HL-60/S4 treated with retinoic acid at 250 ng/mL for 4 days and 3 days (cell line): ENCODE results near the gene TRABD.
"Not testable (repeated sequence)": the region's sequence is repeated elsewhere in the genome, so short reads cannot be mapped to it uniquely, and the experiment has no call there.

ENCODE experiments used
- in situ Hi-C: fragments of 300-500 bp; cut with MboI; formaldehyde crosslinking; loops from 2 replicates; pipeline ENCODE4 v1.7.0; 2022; ENCODE audit warnings: low sequenced_read_pairs

TRABD gene

DNA sequence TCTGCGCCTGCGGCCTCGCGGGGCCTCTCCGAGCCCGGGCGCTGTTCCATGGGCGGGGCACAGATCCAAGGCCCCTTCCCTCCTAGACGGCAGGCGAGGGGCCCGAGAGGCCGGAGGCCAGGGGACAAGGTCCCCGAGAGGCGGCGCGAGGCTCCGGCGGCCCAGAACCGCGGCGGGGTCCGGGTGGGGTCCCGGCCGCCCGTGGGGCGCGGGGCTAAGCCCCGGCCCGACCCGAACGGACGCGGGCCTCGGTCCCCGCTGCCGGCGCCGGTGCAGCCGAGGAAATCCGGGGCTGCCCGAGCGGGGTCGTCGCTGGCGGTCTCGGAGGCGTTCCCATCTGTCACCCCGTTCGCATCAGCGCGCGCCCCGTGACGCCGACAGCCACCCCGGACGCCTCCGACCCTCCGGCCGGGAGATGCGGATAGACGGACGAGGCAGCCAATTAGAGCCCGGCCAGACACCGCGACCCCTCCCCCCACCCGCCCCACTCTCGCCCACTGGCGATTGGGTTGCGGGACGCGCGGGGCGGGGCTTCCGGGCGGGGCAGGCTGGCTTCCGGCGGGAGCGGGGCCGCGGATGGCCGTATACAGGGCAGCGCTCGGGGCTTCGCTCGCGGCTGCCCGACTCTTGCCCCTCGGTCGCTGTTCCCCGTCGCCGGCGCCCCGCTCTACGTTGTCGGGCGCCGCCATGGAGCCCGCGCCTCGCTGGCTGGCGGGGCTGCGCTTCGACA, 14.9 kb downstream of the TRABD start, which contains the start of gene SELENOO:
Gene SELENOO, plus strand, starts transcription at position 551 of the 730 bp plus-strand sequence. Its CDS starts 26 bp downstream, at position 577.
- in situ Hi-C loops, result no loop called here

DNA sequence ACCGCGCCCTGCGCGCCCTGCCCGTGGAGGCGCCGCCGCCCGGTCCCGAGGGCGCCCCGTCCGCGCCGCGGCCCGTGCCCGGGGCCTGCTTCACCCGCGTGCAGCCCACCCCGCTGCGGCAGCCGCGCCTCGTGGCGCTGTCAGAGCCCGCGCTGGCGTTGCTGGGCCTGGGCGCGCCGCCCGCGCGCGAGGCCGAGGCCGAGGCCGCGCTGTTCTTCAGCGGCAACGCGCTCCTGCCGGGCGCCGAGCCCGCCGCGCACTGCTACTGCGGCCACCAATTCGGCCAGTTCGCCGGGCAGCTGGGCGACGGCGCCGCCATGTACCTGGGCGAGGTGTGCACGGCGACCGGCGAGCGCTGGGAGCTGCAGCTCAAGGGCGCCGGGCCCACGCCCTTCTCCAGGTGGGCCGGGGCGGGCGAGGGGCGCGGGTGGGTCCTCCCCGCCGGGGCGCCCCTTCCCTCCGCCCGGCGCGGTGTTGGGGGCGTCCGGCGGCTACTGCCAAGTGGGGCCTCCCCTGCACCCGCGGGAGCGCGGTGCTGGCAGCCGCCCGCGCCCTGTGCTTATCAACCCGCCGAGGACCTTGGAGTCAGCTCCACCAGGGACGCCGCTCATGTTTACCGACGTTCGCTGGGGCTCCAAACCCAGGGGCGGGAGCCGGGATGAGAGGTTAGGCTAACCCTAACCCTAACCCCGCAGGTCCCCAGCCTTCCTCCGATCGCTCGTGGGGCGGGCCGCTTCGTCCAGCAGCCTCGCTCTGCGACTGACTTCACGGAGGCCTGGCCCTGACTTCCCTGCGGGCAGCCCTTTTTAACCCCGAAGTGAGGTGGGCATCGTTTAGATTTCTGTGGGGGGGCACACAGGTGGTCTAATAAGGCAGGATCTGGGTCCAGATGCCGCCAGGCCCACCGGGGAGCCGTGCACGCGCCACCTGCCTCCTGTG, 15.7 kb downstream of the TRABD start:
- in situ Hi-C loops, result no loop called here

DNA sequence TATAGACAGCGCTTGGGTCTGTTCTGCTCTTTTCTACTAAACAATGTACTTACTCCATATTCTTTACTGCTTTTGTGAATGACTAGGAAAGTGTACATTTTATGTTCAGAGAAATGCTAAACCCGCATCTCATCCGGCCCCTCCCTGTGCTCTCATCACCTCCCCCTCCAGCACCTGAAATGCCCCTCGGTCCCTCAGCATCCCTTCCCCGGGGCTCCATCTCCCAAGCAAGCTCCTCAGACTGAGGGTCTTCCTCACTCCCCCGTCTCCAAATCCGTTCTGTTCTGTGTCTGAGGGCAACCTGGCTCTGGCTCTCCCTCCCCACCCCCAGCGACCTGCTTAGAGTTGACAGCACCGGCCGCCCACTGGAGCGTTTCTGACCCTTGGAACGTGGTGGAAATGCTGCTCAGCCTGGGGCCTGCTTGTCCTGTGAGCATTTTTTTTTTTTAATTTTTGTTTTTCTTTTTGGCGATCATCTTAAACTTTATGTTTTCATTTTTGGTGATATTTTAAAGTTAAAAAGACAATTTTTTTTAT, 16.5 kb downstream of the TRABD start:
- in situ Hi-C loops, result no loop called here

DNA sequence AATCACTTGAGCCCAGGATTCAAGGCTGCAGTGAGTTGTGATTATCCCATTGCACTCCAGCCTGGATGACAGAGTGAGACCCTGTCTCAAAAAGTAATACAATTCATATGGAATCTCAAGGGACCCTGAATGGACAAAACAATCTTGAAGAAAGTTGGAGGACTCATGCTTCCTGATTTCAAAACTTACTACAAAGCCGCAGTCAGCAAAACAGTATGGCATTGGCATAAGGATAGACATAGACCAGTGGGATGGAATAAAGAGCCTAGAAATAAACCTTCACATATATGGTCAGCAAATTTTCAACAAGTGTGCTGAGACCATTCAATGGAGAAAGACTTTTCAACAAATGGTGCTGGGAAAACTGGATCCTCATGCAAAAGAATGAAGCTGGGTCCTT, 17.6 kb downstream of the TRABD start:
- in situ Hi-C loops, result no loop called here

DNA sequence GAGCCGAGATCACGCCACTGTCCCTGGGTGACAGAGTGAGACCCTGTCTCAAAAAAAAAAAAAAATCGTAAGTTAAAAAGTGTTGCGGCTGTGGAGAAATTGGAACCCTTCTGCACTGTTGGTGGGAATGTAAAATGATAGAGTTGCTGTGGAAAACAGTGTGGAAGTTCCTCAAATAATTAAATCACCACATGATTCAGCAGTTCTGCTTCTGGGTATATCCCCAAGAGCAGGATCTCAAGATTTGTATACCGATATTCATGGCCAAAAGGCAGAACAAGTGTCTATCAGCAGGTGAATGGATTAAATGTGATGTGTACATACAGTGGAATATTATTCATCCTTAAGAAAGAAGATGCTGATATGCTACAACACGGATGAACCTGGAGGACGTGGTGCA, 18.9 kb downstream of the TRABD start:
- in situ Hi-C loops, result no loop called here

DNA sequence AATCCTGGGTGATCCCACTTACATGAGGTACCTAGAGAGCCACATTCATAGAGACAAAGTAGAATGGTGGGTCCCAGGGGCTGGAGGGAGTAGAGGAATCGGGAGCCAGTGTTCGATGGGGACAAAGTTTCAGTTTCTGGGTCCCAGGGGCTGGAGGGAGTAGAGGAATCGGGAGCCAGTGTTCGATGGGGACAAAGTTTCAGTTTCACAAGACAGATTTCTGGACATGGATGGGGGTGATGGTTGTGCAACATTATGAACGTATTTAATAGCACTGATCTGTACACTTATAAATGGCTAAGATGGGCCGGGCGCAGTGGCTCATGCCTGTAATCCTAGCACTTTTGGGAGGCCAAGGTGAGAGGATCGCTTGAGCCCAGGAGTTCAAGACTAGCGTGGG, 19.3 kb downstream of the TRABD start:
- in situ Hi-C loops, result not testable (repeated sequence)

DNA sequence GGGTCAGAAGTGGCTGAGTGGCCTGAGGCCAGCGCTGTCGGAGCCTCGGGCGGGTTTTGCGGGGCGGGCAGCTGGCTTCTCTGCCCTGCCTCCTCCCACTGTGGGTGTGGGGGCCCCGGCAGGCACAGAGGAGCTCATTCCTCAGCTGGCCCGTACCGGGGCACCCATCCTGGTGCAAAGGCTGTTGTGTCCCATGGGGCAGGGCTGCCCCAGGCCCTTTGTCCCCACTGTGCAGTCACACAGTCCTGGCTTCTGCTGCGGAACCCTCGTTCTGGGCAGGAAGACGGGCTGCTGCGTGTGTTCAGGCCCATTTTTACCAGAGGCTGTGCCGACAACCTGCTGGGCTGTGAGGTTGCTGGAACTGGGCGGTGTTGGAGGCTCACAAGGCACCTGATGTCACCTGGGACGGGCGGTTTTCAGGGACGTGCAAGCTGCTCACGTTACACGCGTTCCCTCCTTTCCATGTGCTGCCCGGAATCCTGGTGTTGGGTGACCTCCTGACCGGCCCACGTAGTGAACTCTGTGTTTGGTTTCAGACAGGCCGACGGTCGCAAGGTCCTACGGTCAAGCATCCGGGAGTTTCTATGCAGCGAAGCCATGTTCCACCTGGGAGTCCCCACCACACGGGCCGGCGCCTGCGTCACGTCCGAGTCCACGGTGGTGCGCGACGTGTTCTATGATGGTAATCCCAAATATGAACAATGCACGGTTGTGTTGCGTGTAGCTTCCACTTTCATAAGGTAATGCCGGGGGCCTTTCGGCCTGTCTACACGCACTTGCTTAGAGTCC, 20.3 kb downstream of the TRABD start:
- in situ Hi-C loops, result no loop called here

DNA sequence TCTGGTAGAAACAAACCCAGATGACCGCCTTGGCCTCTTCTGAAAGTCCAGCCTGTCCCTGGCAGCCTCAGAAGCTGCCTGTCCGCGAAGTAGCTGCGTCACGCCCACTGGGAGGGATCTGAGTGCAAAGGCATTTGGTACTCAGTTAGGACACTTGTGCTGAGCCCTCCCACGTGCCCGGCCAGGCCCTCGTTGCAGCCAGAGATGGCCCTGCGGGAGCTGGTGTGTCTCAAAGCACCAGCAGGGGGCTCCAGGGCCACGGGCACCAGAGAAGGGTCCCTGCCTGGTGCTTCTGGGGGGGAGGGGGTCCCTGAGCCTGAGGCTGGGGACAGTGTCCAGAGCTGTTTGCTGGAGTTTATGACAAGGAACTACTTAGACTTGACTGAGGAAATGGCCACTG, 20.9 kb downstream of the TRABD start:
- in situ Hi-C loops, result no loop called here

DNA sequence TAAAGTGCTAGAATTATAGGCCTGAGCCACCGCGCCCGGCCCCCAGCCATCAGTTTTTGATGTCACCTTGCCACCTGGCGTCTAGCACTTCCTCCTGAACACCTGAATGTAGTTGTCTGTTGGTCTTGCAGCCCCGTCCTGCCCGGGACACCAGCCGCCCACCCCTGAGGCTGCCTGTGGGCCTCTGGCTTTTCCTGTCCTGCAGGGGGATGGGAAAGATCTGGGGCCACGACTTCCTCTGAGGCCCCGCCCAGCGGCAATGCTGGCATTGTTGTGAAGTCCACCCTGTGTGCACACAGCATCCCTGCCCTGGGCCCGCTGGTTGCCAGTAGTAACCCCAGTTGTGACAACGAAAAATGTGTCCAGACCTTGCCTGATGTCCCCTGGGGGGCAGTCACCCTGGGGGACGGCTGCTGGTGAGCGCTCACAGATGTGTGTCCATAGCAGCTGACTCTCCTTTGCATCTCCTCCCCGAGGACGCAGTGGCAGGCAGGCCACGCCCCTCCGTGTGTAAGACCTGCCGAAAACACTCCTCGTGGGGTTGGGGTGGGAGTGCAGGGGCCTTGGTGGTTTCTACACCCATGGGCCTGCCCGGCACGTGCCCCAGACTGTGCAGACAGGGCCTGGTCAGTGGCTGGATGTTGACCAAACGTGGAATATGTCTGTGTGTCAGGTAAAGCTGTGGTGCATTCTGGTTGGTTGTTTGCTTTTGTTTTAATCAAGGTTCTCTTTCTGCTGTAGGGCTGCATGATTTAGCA, 21.8 kb downstream of the TRABD start:
- in situ Hi-C loops, result no loop called here

DNA sequence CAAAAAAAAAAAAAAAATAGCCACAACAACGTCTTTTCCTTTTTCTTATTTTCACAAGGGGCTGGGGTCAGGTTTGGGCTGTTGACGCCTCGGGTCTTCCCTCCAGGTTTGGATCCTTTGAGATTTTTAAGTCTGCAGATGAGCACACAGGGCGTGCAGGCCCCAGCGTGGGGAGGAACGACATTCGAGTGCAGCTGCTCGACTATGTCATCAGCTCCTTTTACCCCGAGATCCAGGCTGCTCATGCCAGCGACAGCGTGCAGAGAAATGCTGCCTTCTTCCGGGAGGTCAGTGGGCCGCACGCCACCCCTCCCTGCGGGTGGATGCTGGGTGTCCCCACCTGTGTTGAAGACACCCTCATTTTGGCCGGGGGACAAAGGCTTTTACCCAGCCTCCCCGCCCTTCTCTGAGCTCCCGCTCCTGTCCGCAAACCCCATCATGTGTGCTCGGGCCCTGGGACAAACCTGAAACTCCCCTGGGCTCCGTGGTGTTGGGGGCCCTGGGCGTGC, 22.8 kb downstream of the TRABD start:
- in situ Hi-C loops, result no loop called here

DNA sequence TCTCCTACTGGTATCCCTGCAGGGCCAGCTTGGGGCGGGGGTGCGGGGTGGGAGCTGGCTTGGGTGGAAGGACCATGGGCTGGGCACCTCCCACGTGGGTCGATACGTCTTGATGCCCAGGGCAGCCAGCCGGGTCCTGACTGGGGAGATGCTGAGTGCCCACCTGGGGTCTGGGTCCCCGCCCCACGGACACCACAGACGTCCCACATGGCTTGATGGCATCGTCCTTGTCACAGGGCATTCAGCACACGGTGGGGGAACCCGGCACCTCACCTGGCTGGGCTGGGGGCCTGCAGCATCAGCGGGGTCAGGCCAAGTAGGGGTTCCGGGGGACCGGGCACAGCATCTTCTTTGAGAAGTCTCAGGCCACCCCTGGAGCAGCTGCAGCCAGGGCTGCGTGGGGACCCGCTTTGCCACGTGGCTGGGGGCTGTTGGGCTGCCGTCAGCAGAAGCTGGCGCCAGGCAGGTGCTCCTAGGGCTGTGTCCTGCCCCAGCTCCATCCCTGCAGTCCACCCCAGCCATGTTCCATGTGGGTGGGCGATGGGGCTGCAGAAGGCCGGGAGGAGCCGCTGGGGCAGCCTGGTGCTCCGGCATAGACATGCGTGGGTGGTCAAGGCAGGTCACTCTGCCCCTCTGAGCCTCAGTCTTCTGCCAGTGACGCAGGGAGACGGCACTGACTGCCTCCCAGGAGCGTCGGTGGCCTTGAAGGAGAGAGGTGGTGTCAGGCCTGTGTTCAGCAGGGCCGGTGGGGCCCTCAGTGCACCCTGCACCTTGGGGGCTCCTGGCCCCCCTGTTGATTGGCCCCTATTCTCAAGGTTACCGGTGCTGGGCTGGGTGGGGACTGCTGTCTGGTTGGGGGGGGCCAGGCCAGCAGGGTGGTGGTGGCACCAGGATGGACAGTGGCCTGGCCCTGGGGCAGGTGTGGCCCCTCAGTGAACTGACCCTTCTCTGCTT, 23.5 kb downstream of the TRABD start:
- in situ Hi-C loops, result no loop called here

DNA sequence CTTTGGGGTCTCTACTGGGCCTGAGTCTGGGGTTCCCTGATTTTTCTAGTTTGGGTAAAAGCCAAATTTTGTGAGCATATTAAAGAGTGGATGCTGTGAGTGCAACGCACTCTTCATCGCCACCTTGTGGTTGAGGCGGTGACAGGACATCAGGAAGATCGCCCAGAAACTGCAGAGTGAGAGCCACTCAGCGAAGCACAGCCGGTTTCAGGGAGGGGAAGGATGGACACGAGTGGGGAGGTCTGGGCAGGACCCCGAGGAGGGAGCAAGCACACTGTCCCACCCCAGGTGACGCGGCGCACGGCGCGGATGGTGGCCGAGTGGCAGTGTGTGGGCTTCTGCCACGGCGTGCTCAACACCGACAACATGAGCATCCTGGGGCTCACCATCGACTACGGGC, 24.2 kb downstream of the TRABD start:
- in situ Hi-C loops, result no loop called here

DNA sequence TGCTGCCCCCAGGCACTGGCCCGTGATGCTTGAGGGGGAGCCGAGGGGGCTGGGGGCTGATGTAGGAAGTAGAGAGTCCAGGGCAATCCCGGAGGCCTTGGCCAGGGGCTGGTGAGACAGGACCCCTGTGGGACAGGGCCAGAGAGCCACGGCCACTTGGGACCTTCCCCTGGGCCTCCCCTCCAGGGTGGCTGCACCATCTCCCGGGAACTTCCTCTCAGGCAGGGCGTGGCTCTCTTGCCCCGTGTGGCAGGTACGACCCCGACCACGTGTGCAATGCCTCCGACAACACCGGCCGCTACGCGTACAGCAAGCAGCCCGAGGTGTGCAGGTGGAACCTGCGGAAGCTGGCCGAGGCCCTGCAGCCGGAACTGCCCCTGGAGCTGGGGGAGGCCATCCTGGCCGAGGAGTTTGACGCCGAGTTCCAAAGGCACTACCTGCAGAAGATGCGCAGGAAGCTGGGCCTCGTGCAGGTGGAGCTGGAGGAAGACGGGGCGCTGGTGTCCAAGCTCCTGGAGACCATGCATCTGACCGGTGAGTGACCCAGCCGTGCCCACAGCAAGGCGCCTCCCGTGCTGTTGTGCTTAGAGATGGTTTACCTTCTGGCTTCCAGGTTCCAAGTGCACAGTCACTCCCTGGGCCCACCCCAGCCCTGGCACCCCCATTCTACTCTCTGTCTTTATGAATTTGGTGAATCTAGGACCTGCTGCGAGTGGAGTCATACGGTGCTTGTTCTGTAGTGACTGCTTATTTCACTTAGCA, 24.8 kb downstream of the TRABD start:
- in situ Hi-C loops, result no loop called here

DNA sequence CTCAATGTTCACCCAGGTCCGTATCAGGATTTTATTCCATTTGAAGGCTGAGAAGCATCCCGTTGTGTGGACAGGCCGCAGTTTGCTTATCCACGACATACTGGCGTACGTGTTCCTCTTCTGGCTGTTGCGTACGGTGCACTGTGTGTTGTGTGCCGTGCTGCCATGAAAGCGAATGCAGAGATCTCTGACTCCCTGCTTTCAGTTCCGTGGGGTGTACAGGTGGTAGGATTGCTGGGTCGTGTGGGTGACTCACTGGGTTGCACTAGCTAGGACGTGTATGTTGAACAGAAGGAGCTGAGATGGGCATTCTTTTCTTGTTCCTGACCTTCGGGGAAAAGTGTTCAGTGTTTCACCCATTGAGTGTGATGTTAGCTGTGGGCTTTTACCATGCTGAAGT, 25.4 kb downstream of the TRABD start:
- in situ Hi-C loops, result no loop called here

DNA sequence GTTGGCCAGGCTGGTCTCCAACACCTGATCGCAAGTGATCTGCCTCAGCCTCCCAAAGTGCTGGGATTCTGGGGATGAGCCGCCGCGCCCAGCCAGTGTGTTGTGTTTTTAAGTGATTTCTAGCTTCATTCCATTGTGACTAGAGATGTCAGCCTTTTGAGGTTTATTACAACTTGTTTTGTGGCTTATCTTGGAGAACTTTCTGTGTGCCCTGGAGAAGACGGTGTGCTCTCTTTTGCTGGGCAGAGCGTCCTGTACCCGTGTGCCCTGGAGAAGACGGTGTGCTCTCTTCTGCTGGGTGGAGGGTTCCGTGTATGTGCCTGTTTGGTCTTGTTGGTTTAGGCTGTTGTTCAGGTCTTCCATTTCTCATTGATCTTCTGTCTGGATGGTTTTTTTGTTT, 27.6 kb downstream of the TRABD start:
- in situ Hi-C loops, result no loop called here

DNA sequence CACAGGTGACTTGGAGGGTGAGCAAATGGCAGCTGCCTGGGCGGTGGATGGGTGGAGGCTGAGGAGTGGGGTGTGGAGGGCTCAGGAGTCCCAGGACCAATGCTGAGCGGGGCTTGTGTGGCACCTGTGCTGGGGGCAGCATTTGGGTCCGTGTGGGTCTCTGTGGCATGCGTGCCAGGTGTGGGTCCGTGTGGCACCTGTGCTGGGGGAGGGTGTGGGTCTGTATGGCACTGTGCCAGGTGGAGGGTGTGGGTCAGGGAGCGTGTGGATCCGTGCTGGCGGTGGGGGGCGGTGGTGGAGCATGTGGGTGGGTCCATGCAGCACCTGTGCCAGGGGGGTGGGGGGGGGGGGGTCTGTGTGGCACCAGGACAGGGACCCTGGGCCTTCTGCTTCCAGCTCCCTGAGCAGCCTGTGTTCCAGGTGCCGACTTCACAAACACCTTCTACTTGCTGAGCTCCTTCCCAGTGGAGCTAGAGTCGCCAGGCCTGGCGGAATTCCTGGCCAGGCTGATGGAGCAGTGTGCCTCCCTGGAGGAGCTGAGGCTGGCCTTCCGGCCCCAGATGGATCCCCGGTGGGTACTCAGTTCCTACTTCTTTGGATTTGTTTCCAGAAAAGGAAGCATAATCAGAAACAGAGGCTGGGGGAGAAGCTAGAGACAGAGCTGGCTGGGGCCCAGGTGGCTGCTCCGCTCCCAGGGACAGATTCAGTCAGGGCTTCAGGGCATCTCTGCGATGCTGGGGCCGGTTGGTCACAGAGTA, 29.8 kb downstream of the TRABD start:
- in situ Hi-C loops, result no loop called here

DNA sequence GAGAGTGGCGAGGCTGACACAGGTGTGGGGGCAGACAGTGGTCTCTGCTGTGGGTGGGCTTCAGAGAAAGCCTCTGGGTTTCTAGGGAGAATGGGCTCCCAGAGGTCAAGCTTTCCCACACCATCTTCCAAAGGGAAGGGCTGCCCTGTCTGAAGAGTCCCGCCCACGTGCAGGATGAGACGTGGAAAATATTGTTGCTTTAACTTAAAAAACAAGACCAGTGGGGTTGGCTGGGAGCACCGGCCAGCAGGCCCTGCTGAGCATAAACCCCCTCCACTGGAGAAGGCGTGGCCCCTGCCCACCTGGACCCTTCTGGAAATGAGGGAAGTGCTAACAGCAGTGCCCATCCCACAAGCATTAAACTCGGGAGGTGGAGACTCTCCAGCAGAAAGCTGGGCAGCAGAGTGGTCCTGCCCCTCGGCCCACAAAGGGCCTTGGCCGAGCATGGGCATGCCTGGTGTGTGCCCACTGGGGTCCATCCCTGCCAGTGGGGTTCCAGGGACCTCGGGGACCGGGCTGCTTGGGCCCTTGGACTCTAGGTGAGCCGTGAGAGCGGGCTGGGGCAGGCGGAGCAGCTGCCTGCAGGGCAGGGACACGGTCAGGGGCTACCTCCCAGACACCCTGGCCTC, 30.5 kb downstream of the TRABD start:
- in situ Hi-C loops, result no loop called here
